Memory B cell (primary cell): Measurements from ENCODE around the gene REP15.
"Not testable (repeated sequence)": the region's sequence is repeated elsewhere in the genome, so short reads cannot be mapped to it uniquely, and the experiment has no call there.

Experiments used
- ATAC-seq: fragments of 150-1000 bp; cut with Tn5 transposase; 2 replicates; pipeline ENCODE4 v1.10.0; 2021; ENCODE audit warnings: low read depth, mild to moderate bottlenecking, moderate library complexity
- DNase-seq, 2 donors: peaks; one replicate each; pipeline ENCODE4 v3.0.0; 2022; ENCODE audit warnings: low spot score in 2 of 2
- H3K27ac Mint-ChIP-seq: one replicate; pipeline ENCODE4 v1.8.0; 2022; ENCODE audit warnings: mild to moderate bottlenecking, moderate library complexity, mixed read lengths
- H3K27me3 Mint-ChIP-seq: one replicate; pipeline ENCODE4 v1.8.0; 2022; ENCODE audit warnings: mixed read lengths
- H3K36me3 Mint-ChIP-seq: one replicate; pipeline ENCODE4 v1.8.0; 2022; ENCODE audit warnings: mild to moderate bottlenecking, mixed read lengths
- H3K4me1 Mint-ChIP-seq: one replicate; pipeline ENCODE4 v1.8.0; 2022; ENCODE audit warnings: mixed read lengths
- H3K4me3 Mint-ChIP-seq: one replicate; pipeline ENCODE4 v1.8.0; 2022; ENCODE audit warnings: mild to moderate bottlenecking, moderate library complexity, mixed read lengths
- H3K9me3 Mint-ChIP-seq: one replicate; pipeline ENCODE4 v1.8.0; 2022; ENCODE audit warnings: mixed read lengths

REP15 gene

GRCh38 chr12:27710592-27711316 is 14.5 kb downstream of the REP15 start, which contains the start of gene MRPS35:
Gene MRPS35 (plus strand): TSS chr12:27710832. CDS start chr12:27710844, 12 bp downstream.
- H3K4me1 Mint-ChIP-seq: peaks cover 21% of the 10 kb centered on the region
- ATAC-seq: peak; percentile 97
- H3K4me3 Mint-ChIP-seq: peak within 1 kb of the TSS; percentile 96
- DNase-seq: peak; percentile 89 to 93
- H3K27me3 Mint-ChIP-seq: no peaks in the 10 kb centered on the region
- peaks cover 1% of the 10 kb centered on the region for H3K36me3 Mint-ChIP-seq
- H3K27ac Mint-ChIP-seq: peak within 1 kb of the TSS; percentile 95
- no peaks in the 10 kb centered on the region for H3K9me3 Mint-ChIP-seq

- no peak for ATAC-seq
- no peak for DNase-seq
- Mint-ChIP-seq H3K4me3 (peak overlapping the region; percentile 96), H3K4me1 (peaks cover 21% of the 10 kb centered on the region), H3K27me3 (no peaks in the 10 kb centered on the region), H3K9me3 (no peaks in the 10 kb centered on the region), H3K36me3 (peaks cover 1% of the 10 kb centered on the region), H3K27ac (peak overlapping the region; percentile 95)
Observed at GRCh38 chr12:27711317-27711682, 15.1 kb downstream of the REP15 start.

GRCh38 chr12:27711967-27712366 is 15.7 kb downstream of the REP15 start:
- Mint-ChIP-seq H3K4me3 (peak overlapping the region; percentile 15), H3K9me3 (no peaks in the 10 kb centered on the region), H3K36me3 (peaks cover 3% of the 10 kb centered on the region), H3K27ac (peak overlapping the region; percentile 95), H3K4me1 (peaks cover 21% of the 10 kb centered on the region), H3K27me3 (no peaks in the 10 kb centered on the region)
- no peak for ATAC-seq
- DNase-seq: no peak

- Mint-ChIP-seq H3K4me1 (no peaks in the 10 kb centered on the region), H3K27ac (peak overlapping the region; percentile 28), H3K9me3 (no peaks in the 10 kb centered on the region), H3K27me3 (no peaks in the 10 kb centered on the region), H3K4me3 (no peak overlapping the region), H3K36me3 (peaks cover 7% of the 10 kb centered on the region)
- ATAC-seq (no peak), DNase-seq (no peak)
Observed at GRCh38 chr12:27723212-27723611, 27.0 kb downstream of the REP15 start.

GRCh38 chr12:27730097-27730588 is 33.9 kb downstream of the REP15 start:
- Mint-ChIP-seq H3K4me1 (no peaks in the 10 kb centered on the region), H3K27ac (no peak overlapping the region), H3K27me3 (no peaks in the 10 kb centered on the region), H3K36me3 (peaks cover 9% of the 10 kb centered on the region), H3K4me3 (no peak overlapping the region), H3K9me3 (no peaks in the 10 kb centered on the region)
- DNase-seq (no peak), ATAC-seq (no peak)

GRCh38 chr12:27732281-27732680 is 36.0 kb downstream of the REP15 start:
- H3K27me3 Mint-ChIP-seq: no peaks in the 10 kb centered on the region
- H3K36me3 Mint-ChIP-seq: peaks cover 12% of the 10 kb centered on the region
- no peak for ATAC-seq
- H3K4me3 Mint-ChIP-seq: no peak overlapping the region
- H3K9me3 Mint-ChIP-seq: no peaks in the 10 kb centered on the region
- H3K27ac Mint-ChIP-seq: no peak overlapping the region
- H3K4me1 Mint-ChIP-seq: no peaks in the 10 kb centered on the region
- DNase-seq: no peak

- peaks cover 14% of the 10 kb centered on the region for H3K36me3 Mint-ChIP-seq
- no peak overlapping the region for H3K27ac Mint-ChIP-seq
- DNase-seq: peak in 1 of 2 donors; percentile 20
- no peaks in the 10 kb centered on the region for H3K9me3 Mint-ChIP-seq
- no peak overlapping the region for H3K4me3 Mint-ChIP-seq
- H3K27me3 Mint-ChIP-seq: no peaks in the 10 kb centered on the region
- H3K4me1 Mint-ChIP-seq: no peaks in the 10 kb centered on the region
- peak; percentile 46 for ATAC-seq
Observed at GRCh38 chr12:27733052-27733656, 36.9 kb downstream of the REP15 start.

- no peaks in the 10 kb centered on the region for H3K27me3 Mint-ChIP-seq
- no peaks in the 10 kb centered on the region for H3K9me3 Mint-ChIP-seq
- peaks cover 14% of the 10 kb centered on the region for H3K36me3 Mint-ChIP-seq
- ATAC-seq: no peak
- H3K4me3 Mint-ChIP-seq: no peak overlapping the region
- no peaks in the 10 kb centered on the region for H3K4me1 Mint-ChIP-seq
- no peak overlapping the region for H3K27ac Mint-ChIP-seq
- no peak for DNase-seq
Observed at GRCh38 chr12:27733791-27734190, 37.5 kb downstream of the REP15 start.

- H3K27ac Mint-ChIP-seq: not testable (repeated sequence)
- peaks cover 14% of the 10 kb centered on the region for H3K36me3 Mint-ChIP-seq
Observed at GRCh38 chr12:27734321-27734720, 38.1 kb downstream of the REP15 start.

GRCh38 chr12:27743601-27744000 is 47.4 kb downstream of the REP15 start:
- Mint-ChIP-seq H3K27ac (no peak overlapping the region), H3K36me3 (peaks cover 25% of the 10 kb centered on the region), H3K4me1 (peaks cover 2% of the 10 kb centered on the region), H3K9me3 (no peaks in the 10 kb centered on the region), H3K4me3 (no peak overlapping the region), H3K27me3 (no peaks in the 10 kb centered on the region)
- no peak for ATAC-seq
- no peak for DNase-seq

More at GRCh38 chr12:27734321-27734720, 38.1 kb downstream of the REP15 start:
- not testable (repeated sequence) for H3K4me1 Mint-ChIP-seq, H3K27me3 Mint-ChIP-seq, ATAC-seq, DNase-seq, H3K9me3 Mint-ChIP-seq, H3K4me3 Mint-ChIP-seq

- not testable (repeated sequence) for H3K9me3 Mint-ChIP-seq, H3K27ac Mint-ChIP-seq, H3K27me3 Mint-ChIP-seq, H3K4me1 Mint-ChIP-seq, H3K4me3 Mint-ChIP-seq, DNase-seq, ATAC-seq
- peaks cover 24% of the 10 kb centered on the region for H3K36me3 Mint-ChIP-seq
Observed at GRCh38 chr12:27745734-27746133, 49.5 kb downstream of the REP15 start.
